Stimulated activated naive CD4-positive, alpha-beta T cell treated with Interleukin-2 at 50 U/mL for 16 hours (primary cell): ENCODE measurements around the gene KAT7.

Source experiments
- DNase-seq: peaks from one replicate; lab custom pipeline; 2025; lab: John Stamatoyannopoulos, UW

Gene KAT7

DNA sequence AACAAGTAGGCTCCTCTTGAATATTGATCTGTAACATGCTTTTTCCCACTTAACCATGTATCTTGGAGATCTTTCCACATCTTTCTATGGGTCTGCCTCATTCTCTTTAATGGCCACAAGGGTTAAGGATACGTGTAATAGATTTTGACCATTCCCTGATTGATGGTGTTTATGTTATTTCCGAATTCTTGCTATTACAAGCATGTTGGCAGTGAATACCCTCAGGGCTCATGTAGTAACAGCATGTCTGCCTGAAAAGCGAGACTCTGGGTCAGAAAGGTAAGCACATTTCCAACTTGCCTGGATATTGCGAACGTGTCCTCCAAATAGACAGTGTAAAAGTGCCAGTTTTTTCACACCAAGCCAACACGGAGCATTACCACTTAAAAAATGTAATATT lies 54.4 kb downstream of the KAT7 start:
- DNase-seq = no peak

DNA sequence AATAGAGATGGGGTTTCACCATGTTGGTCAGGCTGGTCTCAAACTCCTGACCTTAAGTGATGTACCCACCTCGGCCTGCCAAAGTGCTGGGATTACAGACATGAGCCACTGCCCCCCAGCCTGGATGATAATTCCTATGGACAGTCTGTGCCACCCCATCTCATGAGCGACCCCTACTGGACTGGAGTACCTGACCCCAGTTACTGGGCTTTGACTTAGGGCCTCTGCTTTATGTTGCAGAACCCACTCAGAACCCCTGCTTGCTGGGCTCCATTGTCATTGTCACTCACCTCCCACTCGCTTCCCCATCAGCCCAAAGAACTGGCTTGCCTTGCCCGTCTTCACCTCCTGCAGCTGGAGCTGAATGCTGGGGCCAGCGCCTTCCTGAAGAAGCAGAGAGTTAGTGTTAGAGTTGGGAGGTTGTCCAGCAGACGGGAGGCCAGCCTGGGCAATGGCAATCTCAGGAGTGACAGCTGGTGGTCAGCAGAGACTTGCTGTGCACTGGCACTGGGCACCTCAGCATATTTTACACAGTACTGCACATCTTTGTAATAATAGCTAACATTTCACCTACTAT lies 55.4 kb downstream of the KAT7 start:
- DNase-seq = no peak

DNA sequence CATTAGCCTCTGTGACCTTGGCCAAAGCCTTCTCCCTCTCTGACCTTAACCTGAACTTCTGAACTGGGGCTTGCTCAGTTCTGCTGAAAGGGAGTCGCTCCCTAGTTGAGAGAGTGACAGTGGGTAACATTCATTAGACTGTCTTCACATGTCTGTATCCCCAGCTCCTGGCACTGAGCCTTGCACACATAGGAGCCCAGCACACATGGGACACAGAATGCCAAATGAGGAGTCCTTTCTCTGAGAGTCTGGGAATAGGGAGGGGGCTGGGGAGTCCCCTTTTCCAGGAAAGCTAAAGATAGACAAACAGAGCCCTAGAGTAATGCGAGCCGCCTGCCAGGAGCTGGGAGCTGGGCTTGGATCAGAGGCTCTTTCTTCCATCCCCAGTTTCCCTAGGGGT lies 56.8 kb downstream of the KAT7 start:
- DNase-seq = no peak

DNA sequence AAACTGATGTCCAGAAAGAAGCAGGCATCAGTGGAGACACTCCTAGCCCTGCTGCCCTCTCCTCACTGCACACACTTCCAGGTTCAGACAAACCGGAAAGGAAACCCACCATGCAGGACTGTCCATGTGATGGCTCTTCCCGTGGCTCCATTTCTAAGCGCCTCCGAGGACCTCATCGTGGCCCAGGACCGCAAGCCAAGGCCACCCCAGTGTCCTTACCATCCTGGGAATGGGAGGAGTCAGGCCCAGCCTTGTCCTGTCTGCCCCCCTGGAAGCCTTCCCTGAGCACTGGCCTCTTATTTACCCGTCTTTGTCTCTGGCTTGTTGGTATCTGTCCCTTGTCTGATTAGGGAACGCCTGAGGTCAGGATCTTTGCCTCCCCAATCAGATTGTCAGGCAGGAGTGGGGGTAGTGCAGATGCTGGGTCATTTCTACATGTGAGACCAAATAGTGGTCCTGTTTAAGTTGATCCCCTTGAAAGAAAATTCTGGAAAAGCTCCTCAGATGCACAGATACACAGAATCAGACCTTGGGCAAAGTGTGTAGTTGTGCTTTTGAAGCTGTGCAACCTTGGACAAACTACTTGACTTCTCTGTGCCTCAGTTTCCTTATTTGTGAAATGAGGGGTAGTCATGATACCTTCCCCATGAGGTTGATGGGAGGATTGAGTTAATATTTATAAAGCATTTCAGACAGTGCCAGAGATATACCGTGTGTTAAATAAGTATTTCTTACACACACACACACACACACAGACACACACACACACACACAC lies 58.6 kb downstream of the KAT7 start:
- no peak for DNase-seq

DNA sequence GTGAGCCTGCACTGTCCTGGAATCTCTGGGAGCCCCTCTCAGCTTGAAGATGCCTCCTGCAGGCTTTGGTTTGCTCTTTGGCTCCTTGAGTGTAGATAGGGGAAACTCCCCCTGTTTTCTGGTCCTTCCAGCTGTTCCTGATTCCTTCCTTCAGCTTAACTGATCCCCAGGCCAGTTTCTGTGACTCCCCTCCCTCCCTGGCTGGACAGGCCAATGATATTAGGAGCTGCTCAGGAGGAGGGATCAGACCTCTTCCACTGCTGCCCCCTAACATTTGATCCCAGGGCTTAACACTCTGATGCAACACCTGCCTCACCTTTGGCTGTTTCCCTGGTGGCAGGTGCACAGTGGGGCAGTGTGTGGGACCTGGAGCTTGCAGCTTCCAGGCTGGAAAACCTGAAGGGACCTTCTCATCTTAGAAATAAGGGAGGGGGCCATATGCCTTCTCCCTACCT lies 59.6 kb downstream of the KAT7 start, which contains the start of gene TAC4:
Gene TAC4 (minus strand): TSS at position 51 of the 455 bp plus-strand sequence. CDS start 52 bp downstream, outside the sequence.
- DNase-seq = no peak

DNA sequence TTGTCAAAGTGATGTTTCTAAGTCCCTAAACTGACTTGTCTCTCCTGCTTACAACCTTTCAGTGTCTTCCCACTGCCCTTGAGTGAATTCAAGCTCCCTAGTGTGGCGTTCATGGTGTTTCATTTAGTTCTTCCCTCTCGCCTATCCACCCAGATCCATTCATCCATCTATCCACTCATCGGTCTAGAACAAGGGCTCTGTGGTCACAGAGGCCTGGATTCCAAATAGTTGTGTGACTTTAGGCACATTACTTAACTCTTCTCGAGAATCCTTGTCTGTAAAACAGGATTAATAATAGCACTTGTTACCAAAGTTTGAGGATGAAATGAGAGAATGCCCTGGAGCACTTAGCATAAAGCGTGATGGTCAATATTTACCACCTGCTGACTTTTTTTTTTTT lies 60.3 kb downstream of the KAT7 start:
- DNase-seq = no peak

DNA sequence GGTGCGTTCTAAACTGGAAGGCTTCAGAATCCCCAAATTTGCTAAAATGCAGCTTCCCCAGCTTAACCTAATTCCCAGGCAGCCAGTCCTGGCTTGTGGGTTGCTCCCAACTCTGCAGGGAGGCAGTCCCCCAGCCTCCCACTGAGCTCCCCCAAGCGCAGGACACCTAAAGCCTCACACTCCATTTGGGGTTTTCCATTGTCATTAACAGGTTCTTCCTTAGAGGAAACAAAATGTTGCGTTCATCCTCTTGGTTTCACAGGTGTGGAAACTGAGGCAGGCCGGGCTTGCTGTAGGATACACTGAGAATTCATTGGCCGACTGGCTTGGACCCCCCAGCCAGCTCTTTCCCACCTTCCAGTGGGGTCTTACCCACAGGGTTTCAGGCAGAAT lies 61.7 kb downstream of the KAT7 start:
- no peak for DNase-seq

DNA sequence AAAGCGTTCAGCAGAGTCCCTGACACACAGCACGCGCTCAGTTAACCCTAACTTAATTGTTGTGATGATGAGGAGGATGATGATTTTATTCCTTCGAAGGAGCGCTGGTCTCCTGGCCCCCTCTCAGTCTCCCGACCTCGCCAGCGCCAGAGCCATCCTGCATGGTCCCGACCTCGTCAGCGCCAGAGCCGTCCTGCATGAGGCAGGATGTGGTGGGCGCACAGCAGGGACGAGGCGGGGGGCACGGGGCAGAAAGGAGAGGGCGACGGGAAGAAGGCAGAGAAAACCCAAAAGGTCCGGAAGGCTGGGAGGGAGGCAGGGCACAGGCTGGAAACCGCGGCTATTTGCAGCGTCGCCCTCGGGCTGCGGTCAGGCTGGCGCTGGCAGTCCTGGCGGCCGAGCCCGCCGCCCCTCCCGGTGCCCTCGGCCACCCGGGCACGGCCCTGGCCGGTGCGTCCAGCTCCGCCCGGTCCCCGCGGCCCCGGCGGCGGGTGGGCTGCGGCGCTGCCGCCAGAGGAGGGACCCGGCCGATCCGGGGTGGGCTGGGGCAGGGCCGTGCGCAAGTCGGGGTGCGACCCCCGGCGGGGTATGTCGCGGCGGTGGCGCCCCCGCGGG lies 62.4 kb downstream of the KAT7 start:
- no peak for DNase-seq

DNA sequence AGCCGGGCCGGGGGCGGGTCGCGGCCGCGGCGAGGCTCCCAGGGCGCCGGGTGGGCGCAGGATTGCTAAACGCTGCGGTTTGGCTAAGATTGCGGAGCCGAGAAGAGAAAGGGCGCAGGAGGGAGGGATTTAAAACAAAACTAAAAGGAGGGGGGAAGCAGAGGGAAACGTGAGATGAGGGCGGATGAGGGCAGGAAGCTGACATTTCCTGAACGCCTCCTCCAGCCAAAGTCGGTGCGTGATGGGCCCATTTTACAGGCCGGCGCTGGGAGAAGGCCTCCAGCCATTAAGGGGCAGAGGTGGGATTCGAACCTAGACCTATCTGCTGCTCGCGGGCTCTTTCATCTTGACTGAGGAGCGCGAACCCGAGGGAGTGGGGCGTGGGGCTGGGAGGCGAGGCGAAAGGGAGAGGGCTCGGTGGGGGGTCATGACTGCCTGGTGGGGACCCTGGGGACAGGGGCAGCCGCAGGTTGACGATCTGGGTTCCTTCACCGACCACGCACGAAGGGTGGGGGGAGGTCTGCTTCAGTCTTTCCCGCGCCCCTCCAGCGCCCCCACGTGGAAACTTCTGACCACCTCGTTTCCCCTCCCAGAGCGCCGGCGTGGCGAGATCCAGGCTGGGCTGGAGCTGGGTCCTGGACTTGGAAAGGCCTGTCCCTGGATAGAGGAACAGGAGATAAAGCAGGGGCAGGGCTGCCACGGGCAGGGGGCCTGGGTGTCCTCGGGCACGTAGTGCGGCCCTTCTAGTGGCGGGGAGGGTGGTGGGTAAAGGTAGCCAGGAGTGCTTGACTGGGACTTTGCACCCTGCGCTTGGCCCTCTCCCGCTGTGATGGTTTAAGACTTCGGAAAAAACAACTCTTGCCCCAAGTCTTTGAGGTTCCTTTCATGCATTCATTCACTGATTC lies 63.2 kb downstream of the KAT7 start:
- peak; percentile 57 for DNase-seq

DNA sequence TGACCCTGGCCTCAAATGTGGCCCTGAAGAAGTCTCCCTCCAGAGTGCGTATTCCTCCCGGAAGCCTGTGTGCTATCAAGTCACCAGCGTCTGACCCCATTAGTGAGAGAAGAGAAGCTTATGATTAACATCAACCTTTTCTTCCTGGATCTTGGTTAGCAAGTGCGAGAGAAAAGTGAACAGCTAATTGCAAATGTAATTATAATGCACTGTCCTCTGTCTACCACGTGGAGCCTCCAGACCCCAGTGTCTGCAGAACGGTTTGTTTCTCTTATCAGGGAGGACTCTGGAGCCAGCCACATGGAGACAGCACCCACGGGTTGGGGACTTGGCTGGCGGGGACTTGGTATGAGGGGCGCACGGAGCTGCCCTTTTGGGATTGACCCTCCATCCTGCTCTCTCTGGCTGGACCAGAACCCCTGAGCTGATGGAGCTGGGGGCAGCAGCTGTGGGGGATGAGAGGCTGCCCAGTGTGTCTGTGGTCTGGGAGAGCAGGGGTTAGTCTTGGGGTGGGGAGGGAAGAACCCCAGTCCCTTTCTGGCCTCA lies 65.1 kb downstream of the KAT7 start:
- DNase-seq = no peak

DNA sequence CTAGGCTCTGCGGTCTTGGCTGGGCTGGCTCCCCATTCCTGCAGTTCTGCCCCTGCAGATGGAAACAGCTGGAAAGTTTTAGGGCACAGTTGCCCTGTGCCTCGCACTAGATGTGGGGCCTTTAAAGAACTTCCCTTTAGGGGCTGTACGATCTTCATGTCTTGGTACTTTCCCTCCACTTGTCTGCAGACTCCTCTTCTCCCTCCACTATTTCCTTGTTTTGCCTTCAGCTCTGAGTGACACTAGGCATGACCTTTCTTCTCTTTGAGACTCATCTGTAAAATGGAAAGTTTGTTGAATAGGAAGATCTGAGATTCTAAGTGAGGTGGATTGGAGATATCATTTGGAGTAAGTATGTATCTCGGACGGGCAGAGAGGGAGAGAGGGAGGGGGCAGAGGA lies 65.6 kb downstream of the KAT7 start:
- no peak for DNase-seq

DNA sequence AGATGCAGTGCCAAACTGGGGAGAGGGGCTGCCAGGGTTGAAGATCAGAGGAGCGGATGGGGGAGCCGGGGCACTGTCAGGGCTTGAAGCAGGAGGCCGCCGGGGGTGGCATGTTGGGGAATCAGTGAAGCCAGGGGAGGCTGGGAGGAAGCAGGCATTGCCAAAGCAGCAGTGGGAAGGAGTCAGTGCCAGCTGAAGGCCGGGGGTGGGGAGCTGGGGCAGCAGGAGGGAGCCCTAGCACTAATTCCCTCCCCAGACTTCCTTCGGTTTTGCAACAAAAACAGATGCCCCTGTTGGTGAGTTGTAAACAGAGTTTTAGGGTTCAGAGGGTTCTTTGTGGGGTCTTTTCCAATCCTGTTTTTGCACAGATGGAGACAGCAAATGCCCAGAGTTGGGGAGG lies 70.3 kb downstream of the KAT7 start:
- DNase-seq = no peak

DNA sequence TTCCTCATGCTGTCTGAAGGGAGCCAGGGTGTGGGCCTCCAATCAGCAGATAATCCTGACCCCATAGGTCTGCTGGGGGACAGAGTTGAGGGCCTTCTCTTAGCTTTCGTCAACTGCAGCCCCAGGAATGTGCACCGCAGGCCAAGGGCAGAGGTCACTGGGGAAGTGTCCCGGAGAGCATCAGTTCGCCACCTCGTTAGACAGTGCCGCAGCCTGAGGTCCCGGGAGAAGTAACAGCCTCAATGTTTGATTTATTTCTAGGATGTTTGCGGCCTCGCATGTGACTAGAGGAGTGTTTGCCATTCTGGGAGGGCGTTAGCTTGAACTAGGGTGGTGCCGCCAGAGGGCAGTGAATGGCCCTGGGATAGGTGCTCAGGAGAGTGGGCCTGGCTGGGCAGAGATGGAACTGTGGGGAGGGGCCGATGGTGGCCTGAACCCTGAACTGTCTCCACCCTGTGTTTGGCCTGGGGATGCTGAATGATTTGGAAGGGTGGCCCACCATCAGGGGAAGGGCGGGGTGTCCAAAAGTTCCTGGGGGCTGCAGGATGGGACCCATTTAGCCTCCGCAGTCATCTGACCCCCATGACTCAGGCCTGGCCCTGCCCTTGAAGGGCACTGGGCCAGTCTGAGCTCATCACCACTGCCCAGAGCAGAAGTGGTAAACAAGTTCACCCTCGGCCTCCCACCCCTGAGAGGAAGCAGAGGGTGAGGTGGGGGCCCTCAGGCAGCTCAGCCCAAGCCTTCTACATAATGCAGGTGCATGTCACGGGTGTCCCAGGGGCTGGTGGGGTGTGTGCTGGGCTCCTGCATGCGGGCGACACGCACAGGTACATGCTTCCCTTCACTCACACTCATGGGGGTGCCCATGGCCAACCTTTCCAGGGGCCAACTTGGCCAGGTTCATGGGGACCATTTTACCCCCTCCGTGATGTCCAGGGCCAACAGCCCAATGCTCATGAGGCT lies 71.8 kb downstream of the KAT7 start:
- no peak for DNase-seq

DNA sequence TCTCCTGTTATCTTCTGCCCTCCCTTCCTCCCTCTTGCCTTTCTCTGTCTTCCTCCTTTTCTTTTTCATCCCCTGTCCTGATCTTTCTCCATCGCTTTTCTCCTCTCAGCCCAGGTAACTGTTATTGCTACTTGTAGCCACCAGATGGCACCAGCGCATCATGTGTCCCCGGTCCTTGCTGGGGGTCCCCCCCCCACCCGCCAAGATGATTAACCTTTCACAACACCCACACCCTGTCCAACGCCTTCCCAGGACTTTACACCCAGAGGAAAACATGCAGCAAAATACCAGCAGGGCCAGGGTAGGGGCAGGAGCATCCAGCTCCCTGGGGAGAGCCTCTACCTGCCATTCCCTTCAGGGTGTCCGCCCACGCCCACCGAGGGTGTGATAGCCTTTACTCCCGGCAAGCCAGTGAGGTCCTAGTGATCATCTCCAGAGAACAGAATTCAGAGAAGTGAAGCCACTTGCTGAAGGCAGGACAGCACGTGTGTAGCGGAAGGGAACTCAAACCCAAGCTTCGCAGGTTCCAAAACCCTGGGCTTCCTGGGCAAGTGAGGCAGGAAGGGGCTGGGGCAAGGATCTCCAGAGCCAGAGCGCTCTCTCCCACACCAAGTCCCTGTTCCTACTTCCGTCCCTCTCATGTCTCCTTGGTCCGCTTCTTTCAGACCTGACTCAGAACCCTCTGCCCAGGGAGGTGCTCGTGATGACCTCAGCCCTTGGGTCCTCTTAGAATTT lies 72.8 kb downstream of the KAT7 start:
- DNase-seq = peak; percentile 35

DNA sequence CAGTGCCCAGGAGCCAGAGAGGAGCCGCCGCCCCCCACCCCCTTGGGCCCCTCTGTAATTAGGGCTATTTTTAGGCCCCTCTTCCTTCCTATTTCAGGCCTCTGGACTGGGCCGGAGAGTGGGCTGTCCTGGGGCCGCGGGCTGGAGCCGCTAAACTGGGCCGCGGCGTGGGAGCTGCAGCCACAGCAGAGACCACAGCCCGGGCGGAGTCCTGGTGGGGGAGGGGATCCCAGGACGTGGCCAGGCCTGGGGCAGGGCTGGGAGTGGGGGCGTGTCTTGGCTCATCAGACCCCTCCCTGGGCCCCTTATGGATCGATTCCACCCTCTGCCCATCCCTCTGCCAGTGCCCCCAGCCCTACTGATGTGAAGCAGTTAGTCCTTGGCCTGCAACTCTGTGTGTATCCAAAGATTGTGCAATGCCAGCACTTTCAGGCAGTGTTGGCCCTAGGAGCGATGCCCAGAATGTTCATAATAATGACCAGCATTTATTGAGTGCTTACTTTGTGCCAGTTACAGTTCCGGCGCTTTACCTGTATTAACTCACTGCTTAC lies 74.4 kb downstream of the KAT7 start:
- DNase-seq = no peak

DNA sequence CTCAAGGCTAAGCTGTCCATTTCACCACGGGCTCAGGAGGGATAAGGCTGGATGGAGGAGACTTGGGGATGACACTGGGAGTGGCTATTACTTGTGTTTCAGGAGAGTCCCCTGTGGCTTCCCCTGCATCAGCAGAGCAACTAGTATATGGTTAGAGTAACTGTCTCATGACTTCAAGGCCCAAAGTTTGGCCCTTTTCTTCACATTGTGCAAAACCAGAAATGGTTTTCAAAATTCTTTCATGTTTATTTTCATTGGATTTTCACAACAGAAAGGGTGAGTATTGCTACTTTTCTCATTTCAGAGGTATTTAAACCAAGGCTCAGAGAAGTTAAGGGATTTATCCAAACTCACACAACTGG lies 77.5 kb downstream of the KAT7 start:
- no peak for DNase-seq

DNA sequence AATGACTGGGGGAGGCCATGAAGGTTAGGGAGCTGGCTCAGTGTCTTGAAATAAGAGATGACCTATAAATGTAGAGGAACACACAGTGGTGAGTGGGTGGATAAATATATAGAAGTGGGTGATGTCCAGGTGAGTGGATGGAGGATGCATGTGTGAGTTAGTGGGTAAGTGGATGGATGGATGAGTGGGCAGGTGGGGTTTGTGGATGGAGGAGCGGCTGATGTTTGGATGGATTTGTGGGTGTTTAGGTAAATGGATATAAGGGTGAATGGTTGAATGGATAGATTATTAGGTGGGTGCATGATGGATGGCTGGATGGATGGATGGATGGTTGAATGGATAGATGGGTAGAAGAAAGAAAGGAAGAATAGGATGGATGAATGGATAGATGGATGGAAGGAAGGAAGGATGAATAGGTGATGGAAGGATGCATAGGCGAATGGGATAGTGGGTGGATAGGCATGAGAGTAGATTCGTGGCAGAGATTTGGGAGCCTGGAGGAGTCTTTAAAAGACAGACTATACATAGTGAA lies 78.5 kb downstream of the KAT7 start:
- no peak for DNase-seq

DNA sequence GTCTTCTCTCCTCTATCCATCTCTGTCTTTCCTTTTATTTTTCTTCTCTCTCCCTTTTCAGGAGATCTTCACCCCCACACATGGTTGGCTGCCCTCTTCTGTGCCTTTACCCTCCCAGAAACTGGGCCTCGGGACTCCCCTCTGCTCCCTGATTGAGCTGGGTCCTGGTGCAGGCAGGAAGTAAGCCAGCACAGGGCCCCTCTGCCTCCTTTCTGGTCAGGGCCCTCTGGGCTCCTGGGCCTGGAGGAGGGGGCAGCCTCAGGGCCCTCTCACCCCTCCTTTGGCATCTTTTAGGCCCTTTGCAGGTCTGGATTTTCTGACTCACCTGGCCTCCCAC lies 80.5 kb downstream of the KAT7 start:
- DNase-seq = no peak

DNA sequence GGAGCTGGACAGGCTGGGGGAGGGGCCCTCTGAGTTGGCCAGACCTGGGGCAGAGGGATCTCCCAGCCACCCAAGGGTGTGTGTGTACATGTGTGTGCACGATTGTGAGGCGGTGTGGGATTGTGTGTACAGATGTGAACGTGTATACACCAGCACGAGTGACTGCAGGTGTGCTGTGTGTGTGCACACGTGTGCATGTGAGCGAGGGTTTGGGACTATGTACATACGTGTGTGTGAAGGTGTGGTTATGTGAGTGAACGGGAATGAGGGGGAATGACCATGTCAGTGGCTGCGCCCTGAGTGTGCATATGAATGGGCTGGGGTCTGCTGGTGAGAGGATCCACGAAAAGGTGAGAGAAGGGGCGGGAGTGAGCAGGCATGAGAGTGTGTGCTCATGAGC lies 81.8 kb downstream of the KAT7 start:
- no peak for DNase-seq

DNA sequence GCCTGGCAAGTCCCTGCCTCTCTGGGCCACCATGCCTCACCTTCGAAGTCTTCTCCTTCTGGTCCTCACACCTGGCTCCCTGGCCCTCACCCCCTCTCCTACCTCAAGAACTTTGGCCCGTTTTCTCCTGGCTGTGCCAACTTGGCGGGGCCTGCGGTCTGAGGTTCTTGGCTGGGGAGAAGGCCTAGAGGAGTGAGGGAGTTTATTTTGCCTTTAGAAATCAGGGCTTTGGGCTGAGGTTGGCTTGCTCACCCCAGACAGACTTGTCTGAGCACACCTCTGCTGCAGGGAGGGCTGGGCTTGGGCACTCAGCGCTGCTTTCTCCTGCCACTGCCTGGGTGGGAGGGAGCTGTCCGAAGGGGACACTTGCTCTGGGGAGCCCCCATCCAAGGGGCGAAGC lies 82.7 kb downstream of the KAT7 start:
- no peak for DNase-seq
